Measurements from ENCODE around the gene FFAR1. TPM values are rescaled to one million over a fixed set of nuclear protein-coding genes. Genes with fewer than 3 reads are reported as not detected.
"Not testable (repeated sequence)": the region's sequence is repeated elsewhere in the genome, so short reads cannot be mapped to it uniquely, and the experiment has no call there.

The FFAR1 gene
- total RNA-seq, 2 donors from 2014 or later: 1.6 to 2.3 TPM

DNA sequence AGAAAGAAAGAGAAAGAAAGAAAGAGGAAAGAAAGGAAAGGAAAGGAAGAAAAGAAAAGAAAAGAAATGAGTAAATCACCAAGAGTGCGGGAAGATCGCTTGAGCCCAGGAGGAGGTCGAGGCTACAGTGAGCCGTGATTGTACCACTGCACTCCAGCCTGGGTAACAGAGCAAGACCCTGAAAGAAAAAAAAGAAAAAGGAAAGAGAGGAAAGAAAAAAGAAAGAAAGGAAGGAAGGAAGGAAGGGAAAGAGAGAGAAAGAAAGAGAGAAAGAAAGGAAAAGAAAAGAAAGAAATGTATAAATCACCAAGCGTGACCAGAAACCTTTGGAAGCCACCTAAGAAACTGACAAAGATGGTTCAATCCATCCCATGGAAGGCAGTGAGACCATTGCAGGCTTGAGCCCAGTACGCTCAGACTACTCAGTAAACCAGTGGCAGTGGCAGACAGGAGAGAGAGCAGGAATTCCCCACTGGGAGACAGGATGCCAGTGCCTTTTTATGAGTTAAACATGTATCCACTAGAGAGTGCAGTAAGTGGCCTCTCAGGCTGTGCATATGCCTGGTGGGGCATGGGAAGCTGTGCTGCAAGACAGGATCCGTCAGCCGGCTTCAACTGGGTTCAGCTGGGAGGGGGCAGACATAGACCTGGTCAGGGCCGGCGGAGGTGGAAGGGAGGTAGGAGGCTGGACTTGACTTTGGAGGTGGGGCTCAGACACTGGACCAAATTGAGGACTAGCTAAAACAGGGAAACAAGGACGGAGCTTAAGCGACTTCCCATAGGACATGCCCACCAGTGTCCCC is 28.0 kb downstream of the FFAR1 start:
- intact Hi-C loops (cut with DNase I): no loop called here
- Histone ChIP-seq H3K36me3 (replicated peaks in 1 of 2; ENCODE audit: insufficient read depth in 1 of 2, low read depth in 2 of 2) (no peaks in the 10 kb centered on the region), H3K27ac (no peak overlapping the region), H3K9me3 (no peaks in the 10 kb centered on the region), H3K4me1 (peaks cover 4% of the 10 kb centered on the region), H3K27me3 (no peaks in the 10 kb centered on the region), H3K4me3 (no peak overlapping the region)
- ATAC-seq (no peak), DNase-seq (no peak)
- WGBS, 2 donors: 81 to 83% methylated on average over 11 to 12 of the region's 12 CpGs
- no peak for TF ChIP-seq POLR2A (IDR thresholded peaks at IDR 0.05)
- TF ChIP-seq, protein P1, sequence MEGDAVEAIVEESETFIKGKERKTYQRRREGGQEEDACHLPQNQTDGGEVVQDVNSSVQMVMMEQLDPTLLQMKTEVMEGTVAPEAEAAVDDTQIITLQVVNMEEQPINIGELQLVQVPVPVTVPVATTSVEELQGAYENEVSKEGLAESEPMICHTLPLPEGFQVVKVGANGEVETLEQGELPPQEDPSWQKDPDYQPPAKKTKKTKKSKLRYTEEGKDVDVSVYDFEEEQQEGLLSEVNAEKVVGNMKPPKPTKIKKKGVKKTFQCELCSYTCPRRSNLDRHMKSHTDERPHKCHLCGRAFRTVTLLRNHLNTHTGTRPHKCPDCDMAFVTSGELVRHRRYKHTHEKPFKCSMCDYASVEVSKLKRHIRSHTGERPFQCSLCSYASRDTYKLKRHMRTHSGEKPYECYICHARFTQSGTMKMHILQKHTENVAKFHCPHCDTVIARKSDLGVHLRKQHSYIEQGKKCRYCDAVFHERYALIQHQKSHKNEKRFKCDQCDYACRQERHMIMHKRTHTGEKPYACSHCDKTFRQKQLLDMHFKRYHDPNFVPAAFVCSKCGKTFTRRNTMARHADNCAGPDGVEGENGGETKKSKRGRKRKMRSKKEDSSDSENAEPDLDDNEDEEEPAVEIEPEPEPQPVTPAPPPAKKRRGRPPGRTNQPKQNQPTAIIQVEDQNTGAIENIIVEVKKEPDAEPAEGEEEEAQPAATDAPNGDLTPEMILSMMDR (IDR thresholded peaks at IDR 0.05): no peak

DNA sequence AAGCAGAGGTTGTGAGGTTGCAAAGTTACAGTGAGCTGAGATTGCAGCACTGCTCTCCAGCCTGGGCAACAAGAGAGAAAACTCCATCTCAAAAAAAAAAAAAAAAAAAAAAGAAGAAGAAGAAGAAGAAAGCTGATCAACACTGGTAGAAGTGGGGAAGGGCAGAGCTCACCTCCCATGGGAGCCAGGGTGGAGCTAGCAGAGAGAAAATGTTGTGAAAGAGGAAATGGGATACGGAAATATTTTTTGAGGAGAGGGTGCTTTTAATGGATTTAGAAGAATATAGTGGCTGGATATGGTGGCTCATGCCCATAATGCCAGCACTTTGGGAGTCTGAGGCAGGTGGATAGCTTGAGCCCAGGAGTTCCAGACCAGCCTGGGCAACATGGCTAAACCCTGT is 30.0 kb downstream of the FFAR1 start:
- Histone ChIP-seq H3K27me3 (no peaks in the 10 kb centered on the region), H3K4me3 (no peak overlapping the region), H3K9me3 (no peaks in the 10 kb centered on the region), H3K27ac (no peak overlapping the region), H3K4me1 (peaks cover 7% of the 10 kb centered on the region), H3K36me3 (replicated peaks in 1 of 2; ENCODE audit: insufficient read depth in 1 of 2, low read depth in 2 of 2) (no peaks in the 10 kb centered on the region)
- TF ChIP-seq, protein P1 (IDR thresholded peaks at IDR 0.05): no peak
- no peak for TF ChIP-seq POLR2A (IDR thresholded peaks at IDR 0.05)
- intact Hi-C loops (cut with DNase I): no loop called here
- no peak for ATAC-seq
- no peak for DNase-seq
- 50 to 63% methylated on average over 1 of the region's 1 CpG for WGBS, 2 donors

DNA sequence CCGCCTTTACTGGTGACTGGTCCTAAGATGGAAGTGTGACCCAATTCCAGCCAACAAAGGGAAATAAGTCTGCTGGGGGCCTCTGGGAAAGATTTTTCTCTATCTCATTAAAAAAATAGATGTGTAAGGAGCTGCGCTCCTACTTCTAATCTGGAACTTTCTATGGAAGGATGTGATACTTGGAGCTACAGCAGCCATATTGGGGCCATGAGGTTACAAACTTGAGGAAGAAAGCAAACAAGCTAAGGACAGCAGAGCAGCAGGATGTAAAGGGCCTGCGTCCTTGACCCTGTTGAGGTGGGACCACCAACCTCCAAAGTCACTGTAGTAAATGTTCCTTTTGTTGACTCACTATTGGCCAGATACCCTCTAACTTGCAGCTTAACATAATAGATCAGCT is 30.7 kb downstream of the FFAR1 start:
- Histone ChIP-seq H3K27me3 (no peaks in the 10 kb centered on the region), H3K9me3 (no peaks in the 10 kb centered on the region), H3K27ac (no peak overlapping the region), H3K36me3 (replicated peaks in 1 of 2; ENCODE audit: insufficient read depth in 1 of 2, low read depth in 2 of 2) (no peaks in the 10 kb centered on the region), H3K4me1 (peaks cover 7% of the 10 kb centered on the region), H3K4me3 (no peak overlapping the region)
- no peak for TF ChIP-seq POLR2A (IDR thresholded peaks at IDR 0.05)
- TF ChIP-seq, protein P1 (IDR thresholded peaks at IDR 0.05): no peak
- ATAC-seq: no peak
- intact Hi-C loops (cut with DNase I): no loop called here
- DNase-seq: no peak
- WGBS, 2 donors: 97 to 99% methylated on average over 3 of the region's 3 CpGs

DNA sequence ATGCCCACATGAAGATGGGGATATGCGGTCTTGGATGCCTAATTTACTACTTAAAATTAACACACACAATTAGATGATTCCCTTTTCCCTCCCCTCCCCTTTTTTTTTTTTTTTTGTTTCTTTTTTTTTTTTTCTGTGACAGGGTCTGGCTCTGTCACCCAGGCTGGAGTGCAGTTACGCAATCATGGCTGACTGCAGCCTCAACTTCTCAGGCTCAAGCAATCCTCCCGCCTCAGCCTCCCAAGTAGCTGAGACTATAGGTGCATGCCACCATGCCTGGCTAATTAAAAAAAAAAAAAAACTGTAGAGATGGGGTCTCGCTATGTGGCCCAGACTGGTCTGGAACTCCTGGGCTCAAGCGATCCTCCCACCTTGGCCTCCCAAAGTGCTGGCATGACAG is 31.8 kb downstream of the FFAR1 start:
- DNase-seq; H3K4me3 ChIP-seq; ATAC-seq; intact Hi-C loops (cut with DNase I); H3K27me3 ChIP-seq; H3K4me1 ChIP-seq; H3K9me3 ChIP-seq; H3K27ac ChIP-seq; H3K36me3 ChIP-seq (replicated peaks in 1 of 2; ENCODE audit: insufficient read depth in 1 of 2, low read depth in 2 of 2): not testable (repeated sequence)
- WGBS, 2 donors: 96 to 99% methylated on average over 5 of the region's 5 CpGs

DNA sequence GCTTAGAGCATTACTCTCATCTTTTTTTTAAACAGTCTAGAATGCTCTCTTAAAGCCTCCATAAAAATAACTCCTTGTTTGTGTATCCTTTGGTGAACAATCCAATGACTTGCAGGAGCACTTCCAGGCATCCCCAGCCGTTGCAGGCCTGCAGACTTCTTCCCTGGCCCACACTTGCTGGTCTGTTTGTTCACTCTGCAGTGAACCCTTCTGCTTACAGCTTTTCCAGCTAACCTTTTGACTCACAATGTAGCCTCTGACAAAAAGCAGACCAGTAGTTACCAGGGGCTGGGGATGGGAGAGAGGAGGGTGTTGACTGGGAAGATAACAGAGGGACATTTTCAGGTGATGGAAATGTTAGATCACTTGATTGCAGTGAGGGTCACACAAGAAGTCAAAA is 32.3 kb downstream of the FFAR1 start:
- no peaks in the 10 kb centered on the region for H3K36me3 ChIP-seq (replicated peaks in 1 of 2; ENCODE audit: insufficient read depth in 1 of 2, low read depth in 2 of 2)
- H3K27me3 ChIP-seq: no peaks in the 10 kb centered on the region
- H3K4me3 ChIP-seq: no peak overlapping the region
- 32 to 36% methylated on average over 1 of the region's 1 CpG for WGBS, 2 donors
- intact Hi-C loops (cut with DNase I): no loop called here
- H3K4me1 ChIP-seq: peaks cover 7% of the 10 kb centered on the region
- DNase-seq: no peak
- H3K9me3 ChIP-seq: no peaks in the 10 kb centered on the region
- H3K27ac ChIP-seq: no peak overlapping the region
- TF ChIP-seq, protein P1 (IDR thresholded peaks at IDR 0.05): no peak
- no peak for TF ChIP-seq POLR2A (IDR thresholded peaks at IDR 0.05)
- ATAC-seq: no peak

All from body of pancreas (tissue), 4 donors.